ENCODE data around the gene NPBWR2.

The NPBWR2 gene

DNA sequence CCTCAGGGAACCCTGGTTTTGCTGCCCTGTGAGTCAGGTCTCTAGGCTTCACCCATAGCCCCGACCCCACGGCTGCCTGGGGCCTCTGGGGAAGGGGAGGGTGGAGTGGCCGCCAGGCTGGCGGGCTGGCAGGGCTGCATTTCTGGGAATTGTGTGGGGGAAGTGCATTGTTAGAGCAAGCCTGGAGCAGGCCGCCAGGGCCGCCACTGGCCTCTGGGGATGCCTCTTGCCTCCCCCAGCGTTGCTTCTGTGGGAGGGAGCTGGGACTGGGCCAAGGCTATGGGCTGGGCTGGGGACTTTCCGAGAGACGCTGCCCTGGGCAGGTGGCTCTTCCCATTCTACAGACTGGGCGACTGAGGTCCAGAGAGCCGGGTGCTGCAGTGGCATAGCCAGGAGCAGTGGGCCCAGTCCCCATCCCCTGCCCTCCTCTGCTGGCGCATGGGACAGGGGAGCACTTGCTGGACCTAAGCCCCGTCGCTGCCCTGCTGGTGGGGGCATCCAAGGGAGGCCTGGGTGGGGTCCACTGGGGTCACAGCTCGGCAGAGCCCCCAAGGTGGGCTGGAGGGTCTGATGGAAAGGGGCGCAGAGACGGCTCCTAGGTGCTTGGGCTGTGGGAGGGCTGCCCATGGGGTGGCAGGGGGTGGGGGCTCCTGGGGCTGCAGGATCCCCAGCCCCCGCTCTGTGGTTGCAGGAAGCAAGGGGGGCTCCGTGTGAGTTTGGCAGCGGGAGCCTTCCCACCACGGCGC, 51.3 kb downstream of the NPBWR2 start:
- no peak for DNase-seq

DNA sequence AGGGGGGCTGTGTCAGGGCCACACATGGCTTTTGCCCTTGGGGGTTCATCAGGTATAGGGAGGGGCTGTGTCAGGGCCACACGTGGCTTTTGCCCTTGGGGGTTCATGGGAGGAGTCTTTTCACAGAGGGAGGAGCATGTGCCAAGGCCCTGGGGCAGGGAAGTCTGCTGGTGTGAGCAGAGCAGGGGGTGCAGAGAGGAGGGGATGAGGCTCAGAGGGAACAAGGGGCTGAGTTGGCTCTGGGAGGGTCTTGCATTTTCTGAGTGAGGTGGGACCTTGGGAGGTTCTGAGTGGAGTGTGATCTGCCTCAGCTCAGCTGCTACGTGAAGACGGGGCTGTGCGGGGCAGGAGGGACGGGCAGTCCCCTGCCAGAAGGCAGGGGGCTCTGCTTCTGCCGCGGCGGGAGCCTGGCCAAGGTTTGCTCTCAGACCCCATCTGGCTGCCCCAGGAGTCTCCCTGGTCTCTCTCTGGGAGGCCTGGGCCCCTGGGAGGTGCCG, 51.9 kb downstream of the NPBWR2 start:
- no peak for DNase-seq

DNA sequence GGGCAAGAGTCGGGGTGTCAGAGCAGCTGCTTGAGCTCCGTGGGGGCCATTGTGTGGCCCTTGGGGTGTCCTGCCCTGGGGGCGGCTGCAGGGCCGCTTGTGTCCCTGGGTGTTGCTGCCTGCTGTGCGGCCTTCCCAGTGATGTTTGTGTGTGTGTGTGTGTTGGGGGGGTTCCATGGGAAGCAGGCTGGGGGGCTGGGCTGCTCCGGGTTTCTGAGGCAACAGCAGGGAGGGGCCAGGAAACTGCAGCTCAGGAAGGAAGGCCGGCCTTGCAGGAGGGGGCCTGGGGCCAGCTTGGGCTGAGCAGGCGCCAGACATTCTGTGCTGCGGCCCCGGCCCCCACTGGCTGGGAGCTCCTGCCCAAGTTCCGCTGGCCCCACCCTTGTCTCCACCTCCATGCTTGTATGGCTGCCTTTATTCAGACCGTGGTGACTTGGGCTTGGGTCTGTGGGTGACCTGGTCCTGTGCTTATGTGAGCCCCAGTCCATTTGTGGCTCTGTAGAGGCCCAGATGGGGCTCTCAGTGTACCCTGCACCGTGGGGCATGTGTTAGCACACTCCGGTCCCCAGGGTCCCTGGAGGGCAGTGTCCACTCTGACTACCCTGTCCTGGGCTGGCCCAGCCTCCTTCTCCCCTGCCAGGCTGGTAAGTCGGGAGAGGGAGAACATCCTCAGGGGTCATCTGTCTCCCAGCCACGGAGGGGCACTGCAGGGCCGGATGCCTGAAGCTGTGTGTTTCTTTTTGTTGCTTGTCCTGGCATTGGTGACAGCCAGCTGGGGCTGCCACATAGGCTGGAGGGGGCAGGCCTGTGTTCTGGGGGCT, 53.3 kb downstream of the NPBWR2 start:
- no peak for DNase-seq
